Thyroid gland (tissue), 4 donors: Measurements from ENCODE around the gene PTPRG. TPM values are rescaled to one million over a fixed set of nuclear protein-coding genes. Genes with fewer than 3 reads are reported as not detected.

Experiments
- DNase-seq, 2 donors: peaks; one replicate each; pipeline ENCODE4 v3.0.0-alpha.2; 2019
- H3K27ac ChIP-seq, 3 donors: fragments of 200-600 bp; sonication (generic); 1 replicate in 2 of 3; 2 replicates in 1 of 3; pipeline ENCODE4 v1.5.1; 2016 to 2019; ENCODE audit warnings: mild to moderate bottlenecking in 1 of 3, moderate library complexity in 1 of 3
- H3K27me3 ChIP-seq: fragments of 200-600 bp; sonication (generic); one replicate; pipeline ENCODE4 v1.5.1; 2019
- H3K36me3 ChIP-seq, 2 donors: fragments of 200-600 bp; sonication (generic); one replicate each; pipeline ENCODE4 v1.5.1; 2016 to 2019
- H3K4me1 ChIP-seq, 2 donors: fragments of 200-600 bp; sonication (generic); one replicate each; pipeline ENCODE4 v1.5.1; 2017 to 2019
- H3K4me3 ChIP-seq, 3 donors: fragments of 200-600 bp; sonication (generic); replicated peaks in 1 of 3; 1 replicate in 2 of 3; 2 replicates in 1 of 3; pipeline ENCODE4 v1.5.1; 2016; ENCODE audit warnings: mild to moderate bottlenecking in 1 of 3
- H3K9me3 ChIP-seq: fragments of 200-600 bp; sonication (generic); one replicate; pipeline ENCODE4 v1.5.1; 2017
- POLR2A ChIP-seq, 2 donors: fragments of 450-650 bp; IDR thresholded peaks; one replicate each; pipeline ENCODE4 v1.6.1; 2017; ENCODE audit warnings: antibody characterized with exemption in 2 of 2, mild to moderate bottlenecking in 2 of 2, moderate library complexity in 1 of 2
- WGBS, 2 donors: methylation state at CpG; one replicate each; pipeline ENCODE4 v1.1.5; 2017; 5-methylcytosine and 5-hydroxymethylcytosine counted together
- intact Hi-C: fragments of 100-400 bp; cut with DNase I; formaldehyde crosslinking; loops from one replicate; pipeline ENCODE4 v1.15.1; 2023
- total RNA-seq, 4 donors: library from RNA; depleted of rRNA; stranded (reverse); fragments of >200 nt; gene quantifications; one replicate each; pipeline ENCODE4 v1.2.3, GENCODE V29; 2016
- TF ChIP-seq, protein P1 (sequence below), 6 experiments: fragments of 200-600 bp in 3 of 6; fragments of 450-650 bp in 3 of 6; sonication (generic) in 3 of 6; IDR thresholded peaks; one replicate each; pipeline ENCODE4 v1.5.1; 2016 to 2019; ENCODE audit warnings: antibody characterized with exemption in 6 of 6, mild to moderate bottlenecking in 2 of 6, inconsistent platforms in 1 of 6, moderate library complexity in 1 of 6

Gene PTPRG
- total RNA-seq, 4 donors from 2014 or later, result 81.6 to 207 (median 132) TPM

DNA sequence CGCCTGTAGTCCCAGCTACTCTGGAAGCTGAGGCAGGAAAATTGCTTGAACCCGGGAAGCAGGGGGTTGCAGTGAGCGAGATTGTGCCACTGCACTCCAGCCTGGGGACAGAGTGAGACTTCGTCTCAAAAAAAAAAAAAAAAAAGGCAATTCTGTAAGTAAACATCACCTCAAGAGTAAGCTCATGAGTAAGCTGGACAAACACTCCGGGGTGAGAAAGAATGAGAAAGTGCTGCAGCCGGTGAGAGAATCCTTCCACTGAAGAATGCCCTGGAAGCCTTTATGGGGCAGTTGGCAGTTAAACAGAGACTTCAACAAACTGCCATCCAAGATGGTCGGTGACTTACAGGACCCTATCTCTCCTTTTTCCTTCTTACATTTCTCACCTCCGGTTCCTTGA, 764.5 kb downstream of the PTPRG start:
- H3K27me3 ChIP-seq, result no peaks in the 10 kb centered on the region
- intact Hi-C loops, result no loop called here
- H3K4me3 ChIP-seq, result no peak overlapping the region
- H3K9me3 ChIP-seq, result no peaks in the 10 kb centered on the region
- 82 to 87% methylated on average over 8 of the region's 8 CpGs for WGBS, 2 donors
- no peaks in the 10 kb centered on the region for H3K4me1 ChIP-seq
- TF ChIP-seq, protein P1, sequence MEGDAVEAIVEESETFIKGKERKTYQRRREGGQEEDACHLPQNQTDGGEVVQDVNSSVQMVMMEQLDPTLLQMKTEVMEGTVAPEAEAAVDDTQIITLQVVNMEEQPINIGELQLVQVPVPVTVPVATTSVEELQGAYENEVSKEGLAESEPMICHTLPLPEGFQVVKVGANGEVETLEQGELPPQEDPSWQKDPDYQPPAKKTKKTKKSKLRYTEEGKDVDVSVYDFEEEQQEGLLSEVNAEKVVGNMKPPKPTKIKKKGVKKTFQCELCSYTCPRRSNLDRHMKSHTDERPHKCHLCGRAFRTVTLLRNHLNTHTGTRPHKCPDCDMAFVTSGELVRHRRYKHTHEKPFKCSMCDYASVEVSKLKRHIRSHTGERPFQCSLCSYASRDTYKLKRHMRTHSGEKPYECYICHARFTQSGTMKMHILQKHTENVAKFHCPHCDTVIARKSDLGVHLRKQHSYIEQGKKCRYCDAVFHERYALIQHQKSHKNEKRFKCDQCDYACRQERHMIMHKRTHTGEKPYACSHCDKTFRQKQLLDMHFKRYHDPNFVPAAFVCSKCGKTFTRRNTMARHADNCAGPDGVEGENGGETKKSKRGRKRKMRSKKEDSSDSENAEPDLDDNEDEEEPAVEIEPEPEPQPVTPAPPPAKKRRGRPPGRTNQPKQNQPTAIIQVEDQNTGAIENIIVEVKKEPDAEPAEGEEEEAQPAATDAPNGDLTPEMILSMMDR (IDR thresholded peaks at IDR 0.05), result no peak
- no peak for TF ChIP-seq POLR2A (IDR thresholded peaks at IDR 0.05)
- DNase-seq, result no peak
- no peak overlapping the region for H3K27ac ChIP-seq
- no peaks in the 10 kb centered on the region for H3K36me3 ChIP-seq

DNA sequence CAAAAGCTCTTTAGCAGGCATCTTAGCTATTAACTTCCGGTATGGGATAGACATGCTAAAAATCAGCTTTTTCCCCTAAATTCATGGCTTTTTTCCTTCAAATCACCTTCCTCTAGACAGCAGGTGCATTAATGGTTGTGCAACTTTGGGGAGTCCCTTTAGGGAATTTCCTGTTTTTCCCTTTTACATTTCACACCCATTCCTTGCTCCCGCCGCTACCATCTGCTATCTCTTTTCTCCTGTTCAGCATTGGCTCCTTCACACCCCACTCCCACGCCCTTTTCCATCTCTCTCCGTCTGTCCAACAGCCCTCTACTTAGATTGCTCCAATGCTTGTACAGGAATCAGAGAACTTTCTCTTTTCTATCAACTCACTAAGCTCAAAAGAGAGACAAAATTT, 768.6 kb downstream of the PTPRG start:
- Histone ChIP-seq H3K27ac (no peak overlapping the region), H3K36me3 (no peaks in the 10 kb centered on the region), H3K9me3 (no peaks in the 10 kb centered on the region), H3K4me3 (no peak overlapping the region), H3K27me3 (no peaks in the 10 kb centered on the region), H3K4me1 (no peaks in the 10 kb centered on the region)
- TF ChIP-seq, protein P1 (IDR thresholded peaks at IDR 0.05), result no peak
- no peak for TF ChIP-seq POLR2A (IDR thresholded peaks at IDR 0.05)
- no peak for DNase-seq
- intact Hi-C loops, result no loop called here
- WGBS, 2 donors, result 90 to 92% methylated on average over 5 of the region's 5 CpGs

DNA sequence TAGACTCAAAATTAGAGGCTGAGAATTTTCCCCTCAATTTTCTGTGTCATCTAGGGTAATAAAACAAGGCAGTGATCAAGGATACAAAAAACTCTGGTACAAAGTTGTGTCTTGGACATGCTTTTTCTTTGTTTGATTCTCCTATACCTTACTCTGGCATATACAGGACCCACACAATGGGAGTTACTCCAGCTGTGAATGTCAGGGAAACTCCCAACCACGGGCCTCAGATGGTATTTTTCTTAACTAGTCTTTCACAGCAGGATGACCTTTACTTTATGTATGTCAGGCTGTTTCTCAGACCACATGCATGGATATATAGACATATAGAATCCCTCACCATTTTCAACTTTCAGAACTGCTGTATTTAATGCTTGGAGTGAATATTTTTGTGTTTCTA, 770.6 kb downstream of the PTPRG start:
- WGBS, 2 donors, result 81 to 86% methylated on average over 1 of the region's 1 CpG
- Histone ChIP-seq H3K9me3 (no peaks in the 10 kb centered on the region), H3K27ac (no peak overlapping the region), H3K4me1 (no peaks in the 10 kb centered on the region), H3K36me3 (no peaks in the 10 kb centered on the region), H3K4me3 (no peak overlapping the region), H3K27me3 (no peaks in the 10 kb centered on the region)
- DNase-seq, result no peak
- TF ChIP-seq, protein P1 (IDR thresholded peaks at IDR 0.05), result no peak
- no peak for TF ChIP-seq POLR2A (IDR thresholded peaks at IDR 0.05)
- intact Hi-C loops, result no loop called here

DNA sequence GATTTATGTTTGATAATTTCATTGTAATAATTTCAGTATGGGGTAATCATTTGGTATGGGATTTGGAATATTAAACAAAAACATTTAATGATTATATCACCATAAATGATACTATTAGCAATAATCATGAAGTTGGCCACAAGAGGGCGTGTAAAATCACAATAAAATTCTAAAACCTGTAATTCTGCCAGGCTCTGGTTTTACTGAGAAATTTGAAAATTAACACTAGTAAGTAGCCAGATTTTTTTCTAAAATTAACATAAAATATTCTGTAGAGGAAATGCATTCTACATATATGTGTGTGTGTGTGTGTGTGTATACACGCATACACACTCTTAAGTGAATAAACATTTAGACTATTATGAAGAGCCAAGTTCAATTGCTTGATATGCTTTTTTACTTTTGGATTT, 771.5 kb downstream of the PTPRG start:
- Histone ChIP-seq H3K4me1 (no peaks in the 10 kb centered on the region), H3K4me3 (no peak overlapping the region), H3K27ac (no peak overlapping the region), H3K27me3 (no peaks in the 10 kb centered on the region), H3K9me3 (no peaks in the 10 kb centered on the region), H3K36me3 (no peaks in the 10 kb centered on the region)
- intact Hi-C loops, result no loop called here
- no peak for TF ChIP-seq POLR2A (IDR thresholded peaks at IDR 0.05)
- TF ChIP-seq, protein P1 (IDR thresholded peaks at IDR 0.05), result peak in 4 of 6 experiments; percentile 50 to 62 (median 54)
- 52 to 55% methylated on average over 2 of the region's 2 CpGs for WGBS, 2 donors
- no peak for DNase-seq

DNA sequence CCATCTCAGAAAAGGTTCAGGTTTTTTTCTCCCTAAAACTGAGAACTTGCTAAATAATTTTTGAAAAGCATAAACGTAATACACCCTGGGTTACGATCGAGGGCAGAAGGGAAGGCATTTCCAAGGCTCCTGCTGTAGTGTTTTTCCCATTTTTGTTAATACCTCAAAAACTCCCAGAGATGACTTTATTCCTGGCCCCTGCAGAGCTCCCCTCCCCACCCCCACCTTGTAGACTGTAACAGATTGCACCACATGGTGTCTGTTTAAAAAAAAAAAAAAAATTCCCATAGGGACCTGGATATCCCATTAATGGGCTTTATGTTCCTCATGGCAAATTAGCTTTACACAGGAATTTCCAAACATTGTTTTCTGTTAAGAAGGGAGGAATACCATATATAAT, 773.8 kb downstream of the PTPRG start:
- WGBS, 2 donors, result 95 to 96% methylated on average over 3 of the region's 3 CpGs
- Histone ChIP-seq H3K4me1 (no peaks in the 10 kb centered on the region), H3K27ac (no peak overlapping the region), H3K9me3 (no peaks in the 10 kb centered on the region), H3K4me3 (no peak overlapping the region), H3K27me3 (no peaks in the 10 kb centered on the region), H3K36me3 (no peaks in the 10 kb centered on the region)
- DNase-seq, result no peak
- TF ChIP-seq, protein P1 (IDR thresholded peaks at IDR 0.05), result no peak
- TF ChIP-seq POLR2A (IDR thresholded peaks at IDR 0.05), result no peak
- intact Hi-C loops, result no loop called here
